ENCODE results near the gene SH3BGR. TPM values are rescaled to one million over a fixed set of nuclear protein-coding genes. Genes with fewer than 3 reads are reported as not detected.
"Not testable (repeated sequence)": the region's sequence is repeated elsewhere in the genome, so short reads cannot be mapped to it uniquely, and the experiment has no call there.

SH3BGR gene
- total and polyA plus RNA-seq, 2 donors: 3.0 to 9.8 TPM

DNA sequence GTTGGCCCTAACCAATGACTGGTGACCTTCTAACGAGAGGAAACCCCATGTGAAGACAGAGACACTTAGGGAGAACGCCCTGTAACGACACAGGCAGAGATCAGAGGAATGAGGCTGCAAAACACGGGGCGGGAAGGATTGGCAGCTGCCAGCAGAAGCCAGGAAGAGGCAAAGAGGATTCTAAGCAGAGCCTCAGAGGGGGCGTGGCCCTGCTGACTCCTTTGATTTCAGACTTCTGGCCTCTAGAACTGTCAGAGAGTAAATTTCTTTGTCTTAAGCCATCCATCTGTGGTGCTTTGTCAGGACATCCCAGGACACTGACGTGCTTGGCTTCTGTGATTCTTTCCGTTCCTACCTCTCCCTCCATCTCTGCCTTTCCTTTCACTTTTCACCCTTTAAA is 79.3 kb downstream of the SH3BGR start:
- Histone ChIP-seq H3K27me3 (ENCODE audit: control insufficient read depth in 2 of 2, insufficient read depth in 1 of 2, low read length in 1 of 2) (peaks cover 0 to 2% of the 10 kb centered on the region in 2 donors), H3K4me1 (ENCODE audit: control insufficient read depth in 2 of 2, insufficient read depth in 2 of 2, low read length in 2 of 2) (no peaks in the 10 kb centered on the region), H3K27ac (ENCODE audit: low read depth in 1 of 2, low read length in 1 of 2) (no peak overlapping the region), H3K9me3 (ENCODE audit: control insufficient read depth in 2 of 2, insufficient read depth in 1 of 2, low read length in 1 of 2) (no peaks in the 10 kb centered on the region), H3K4me3 (ENCODE audit: low read length in 2 of 2) (no peak overlapping the region), H3K36me3 (ENCODE audit: control insufficient read depth in 2 of 2, insufficient read depth in 2 of 2, low read length in 1 of 2) (no peaks in the 10 kb centered on the region)
- 66% methylated on average over 8 of the region's 8 CpGs for WGBS
- DNase-seq (ENCODE audit: low read depth in 6 of 9, low spot score in 9 of 9): peak in 1 of 9 donors; percentile 5

DNA sequence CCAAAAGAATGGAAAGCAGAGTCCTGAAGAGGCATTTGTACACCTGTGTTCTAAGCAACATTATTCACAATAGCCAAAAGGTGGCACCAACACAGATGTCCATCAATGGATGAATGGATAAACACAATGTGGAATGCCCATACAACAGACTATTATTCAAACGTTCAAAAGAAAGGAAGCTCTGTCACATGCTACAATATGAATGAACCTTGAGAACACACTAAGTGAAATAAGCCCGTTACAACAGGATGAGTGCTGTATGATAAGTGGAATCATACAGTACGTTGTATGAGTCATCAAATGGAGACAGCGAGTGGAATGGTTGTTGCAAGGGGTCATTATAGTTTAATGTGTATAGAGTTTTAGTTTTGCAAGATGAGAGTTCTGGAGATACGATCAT is 80.1 kb downstream of the SH3BGR start:
- no peak overlapping the region for H3K27ac ChIP-seq (ENCODE audit: low read depth in 1 of 2, low read length in 1 of 2)
- no peaks in the 10 kb centered on the region for H3K36me3 ChIP-seq (ENCODE audit: control insufficient read depth in 2 of 2, insufficient read depth in 2 of 2, low read length in 1 of 2)
- no peak overlapping the region for H3K4me3 ChIP-seq (ENCODE audit: low read length in 2 of 2)
- 64% methylated on average over 5 of the region's 5 CpGs for WGBS
- no peaks in the 10 kb centered on the region for H3K9me3 ChIP-seq (ENCODE audit: control insufficient read depth in 2 of 2, insufficient read depth in 1 of 2, low read length in 1 of 2)
- DNase-seq (ENCODE audit: low read depth in 6 of 9, low spot score in 9 of 9): no peak
- peaks cover 0 to 2% of the 10 kb centered on the region in 2 donors for H3K27me3 ChIP-seq (ENCODE audit: control insufficient read depth in 2 of 2, insufficient read depth in 1 of 2, low read length in 1 of 2)
- no peaks in the 10 kb centered on the region for H3K4me1 ChIP-seq (ENCODE audit: control insufficient read depth in 2 of 2, insufficient read depth in 2 of 2, low read length in 2 of 2)

DNA sequence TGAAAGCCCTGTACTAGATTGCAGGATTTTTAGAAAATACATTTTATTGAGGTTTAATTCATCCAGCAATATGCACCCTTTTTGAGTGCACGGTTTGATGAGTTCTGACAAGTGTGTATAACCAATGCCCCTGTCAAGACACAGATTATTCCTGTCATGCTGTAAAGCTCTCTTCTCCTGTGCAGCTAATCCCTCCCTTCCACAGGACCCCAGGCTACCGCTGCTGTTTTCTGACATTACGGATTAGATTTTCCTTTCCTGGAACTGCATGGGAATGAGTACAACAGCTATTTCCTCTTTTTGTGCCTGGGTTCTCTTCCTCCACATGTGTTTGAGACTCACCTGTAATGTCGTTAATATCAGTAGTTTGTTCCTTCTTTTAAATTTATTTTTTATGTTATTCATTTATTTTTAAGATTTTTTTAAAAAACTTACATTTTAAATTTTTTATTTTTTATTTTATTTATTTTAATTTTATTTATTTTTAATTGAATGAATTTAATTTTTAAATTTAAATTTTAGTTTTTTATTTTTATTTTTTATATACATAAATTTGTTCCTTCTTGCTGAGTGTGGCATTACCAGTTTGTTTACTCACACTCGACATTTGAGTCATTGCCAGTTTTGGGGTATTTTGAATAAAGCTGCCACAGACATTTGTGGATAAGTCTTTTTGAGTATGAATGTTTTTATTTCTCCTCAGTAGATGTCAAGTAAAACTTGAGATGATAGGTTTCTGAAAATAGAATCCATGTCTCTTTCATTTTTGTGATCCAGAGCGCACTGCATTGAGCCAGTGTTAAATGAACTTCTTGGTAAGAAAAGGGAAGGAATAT is 82.0 kb downstream of the SH3BGR start:
- Histone ChIP-seq H3K4me1 (ENCODE audit: control insufficient read depth in 2 of 2, insufficient read depth in 2 of 2, low read length in 2 of 2) (no peaks in the 10 kb centered on the region), H3K36me3 (ENCODE audit: control insufficient read depth in 2 of 2, insufficient read depth in 2 of 2, low read length in 1 of 2) (no peaks in the 10 kb centered on the region), H3K9me3 (ENCODE audit: control insufficient read depth in 2 of 2, insufficient read depth in 1 of 2, low read length in 1 of 2) (no peaks in the 10 kb centered on the region), H3K27ac (ENCODE audit: low read depth in 1 of 2, low read length in 1 of 2) (no peak overlapping the region), H3K4me3 (ENCODE audit: low read length in 2 of 2) (no peak overlapping the region), H3K27me3 (ENCODE audit: control insufficient read depth in 2 of 2, insufficient read depth in 1 of 2, low read length in 1 of 2) (no peaks in the 10 kb centered on the region)
- 58% methylated on average over 6 of the region's 6 CpGs for WGBS
- DNase-seq (ENCODE audit: low read depth in 6 of 9, low spot score in 9 of 9): no peak

DNA sequence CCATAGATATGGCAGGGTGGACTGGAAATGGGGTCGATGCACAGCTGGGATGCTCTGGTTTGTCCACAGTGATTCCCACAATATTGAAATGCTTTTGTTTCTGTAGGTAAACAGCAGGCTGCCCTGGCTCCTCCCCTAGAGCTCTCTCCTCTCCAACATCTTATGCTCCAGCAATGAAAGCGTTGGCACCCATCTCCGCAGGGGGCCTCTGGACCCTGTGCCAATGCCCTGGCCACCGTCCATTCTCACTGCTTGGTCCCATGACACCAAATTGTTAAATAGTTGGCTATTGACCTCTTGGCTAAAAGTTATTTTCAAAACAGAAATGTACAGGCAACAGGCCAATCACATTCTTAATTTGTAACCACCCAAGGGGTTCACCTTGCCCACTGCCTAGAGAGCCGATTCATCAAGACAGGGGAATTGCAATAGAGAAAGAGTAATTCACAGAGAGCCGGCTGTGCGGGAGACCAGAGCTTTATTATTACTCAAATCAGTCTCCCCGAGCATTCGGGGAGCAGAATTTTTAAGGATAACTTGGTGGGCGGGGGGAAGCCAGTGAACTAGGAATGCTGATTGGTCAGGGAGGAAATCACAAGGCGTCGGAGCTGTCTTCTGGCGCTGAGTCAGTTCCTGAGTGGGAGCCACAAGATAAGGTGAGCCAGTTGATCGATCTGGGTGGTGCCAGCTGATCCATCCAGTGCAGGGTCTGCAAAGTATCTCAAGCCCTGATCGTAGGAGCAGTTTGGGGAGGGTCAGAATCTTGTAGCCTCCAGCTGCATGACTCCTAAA is 84.1 kb downstream of the SH3BGR start:
- Histone ChIP-seq H3K9me3 (ENCODE audit: control insufficient read depth in 2 of 2, insufficient read depth in 1 of 2, low read length in 1 of 2) (no peaks in the 10 kb centered on the region), H3K27me3 (ENCODE audit: control insufficient read depth in 2 of 2, insufficient read depth in 1 of 2, low read length in 1 of 2) (no peaks in the 10 kb centered on the region), H3K27ac (ENCODE audit: low read depth in 1 of 2, low read length in 1 of 2) (no peak overlapping the region), H3K4me3 (ENCODE audit: low read length in 2 of 2) (no peak overlapping the region), H3K36me3 (ENCODE audit: control insufficient read depth in 2 of 2, insufficient read depth in 2 of 2, low read length in 1 of 2) (no peaks in the 10 kb centered on the region), H3K4me1 (ENCODE audit: control insufficient read depth in 2 of 2, insufficient read depth in 2 of 2, low read length in 2 of 2) (no peaks in the 10 kb centered on the region)
- WGBS: 92% methylated on average over 15 of the region's 15 CpGs
- no peak for DNase-seq (ENCODE audit: low read depth in 6 of 9, low spot score in 9 of 9)

DNA sequence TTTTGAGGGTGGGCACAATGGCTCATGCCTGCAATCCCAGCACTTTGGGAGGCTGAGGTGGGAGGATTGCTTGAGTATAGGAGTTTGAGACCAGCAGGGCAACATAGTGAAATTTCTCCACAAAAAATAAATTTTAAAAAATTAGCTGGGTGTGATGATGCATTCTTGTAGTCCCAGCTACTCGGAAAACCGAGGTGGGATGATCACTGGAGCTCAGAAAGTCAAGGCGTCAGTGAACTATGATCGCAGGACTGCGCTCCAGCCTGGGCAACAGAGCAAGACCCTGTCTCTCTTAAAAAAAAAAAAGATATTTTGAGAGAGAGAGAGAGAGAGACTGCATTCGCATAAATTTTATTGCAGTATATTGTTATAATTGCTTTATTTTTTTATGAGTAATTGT is 85.1 kb downstream of the SH3BGR start:
- Histone ChIP-seq H3K9me3 (ENCODE audit: control insufficient read depth in 2 of 2, insufficient read depth in 1 of 2, low read length in 1 of 2) (no peaks in the 10 kb centered on the region), H3K4me1 (ENCODE audit: control insufficient read depth in 2 of 2, insufficient read depth in 2 of 2, low read length in 2 of 2) (no peaks in the 10 kb centered on the region), H3K36me3 (ENCODE audit: control insufficient read depth in 2 of 2, insufficient read depth in 2 of 2, low read length in 1 of 2) (no peaks in the 10 kb centered on the region), H3K27me3 (ENCODE audit: control insufficient read depth in 2 of 2, insufficient read depth in 1 of 2, low read length in 1 of 2) (no peaks in the 10 kb centered on the region), H3K27ac (ENCODE audit: low read depth in 1 of 2, low read length in 1 of 2) (no peak overlapping the region), H3K4me3 (ENCODE audit: low read length in 2 of 2) (no peak overlapping the region)
- WGBS: 99% methylated on average over 6 of the region's 6 CpGs
- no peak for DNase-seq (ENCODE audit: low read depth in 6 of 9, low spot score in 9 of 9)

DNA sequence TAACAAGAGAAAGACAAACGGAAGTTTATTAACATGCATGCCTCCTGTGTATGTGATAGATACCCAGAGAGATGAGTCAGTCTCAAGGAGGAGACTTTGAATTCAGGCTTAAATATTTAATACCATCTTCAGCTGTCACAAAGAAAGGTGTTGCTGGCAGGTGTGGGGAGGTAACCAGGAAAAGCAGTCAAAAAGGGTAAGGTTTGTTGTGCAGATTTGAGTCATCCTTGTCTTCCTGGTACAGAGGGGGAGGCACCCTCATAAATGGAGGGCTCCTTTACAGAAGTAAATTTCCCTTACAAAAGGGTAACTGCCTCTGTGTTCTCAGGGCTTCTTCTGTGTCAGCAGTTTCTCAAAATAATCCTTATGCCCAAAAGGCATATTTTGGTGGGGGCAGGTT is 85.8 kb downstream of the SH3BGR start:
- no peak overlapping the region for H3K27ac ChIP-seq (ENCODE audit: low read depth in 1 of 2, low read length in 1 of 2)
- no peaks in the 10 kb centered on the region for H3K36me3 ChIP-seq (ENCODE audit: control insufficient read depth in 2 of 2, insufficient read depth in 2 of 2, low read length in 1 of 2)
- no peaks in the 10 kb centered on the region for H3K27me3 ChIP-seq (ENCODE audit: control insufficient read depth in 2 of 2, insufficient read depth in 1 of 2, low read length in 1 of 2)
- no peaks in the 10 kb centered on the region for H3K9me3 ChIP-seq (ENCODE audit: control insufficient read depth in 2 of 2, insufficient read depth in 1 of 2, low read length in 1 of 2)
- 15% methylated on average over 1 of the region's 1 CpG for WGBS
- DNase-seq (ENCODE audit: low read depth in 6 of 9, low spot score in 9 of 9): no peak
- H3K4me1 ChIP-seq (ENCODE audit: control insufficient read depth in 2 of 2, insufficient read depth in 2 of 2, low read length in 2 of 2): no peaks in the 10 kb centered on the region
- H3K4me3 ChIP-seq (ENCODE audit: low read length in 2 of 2): no peak overlapping the region

DNA sequence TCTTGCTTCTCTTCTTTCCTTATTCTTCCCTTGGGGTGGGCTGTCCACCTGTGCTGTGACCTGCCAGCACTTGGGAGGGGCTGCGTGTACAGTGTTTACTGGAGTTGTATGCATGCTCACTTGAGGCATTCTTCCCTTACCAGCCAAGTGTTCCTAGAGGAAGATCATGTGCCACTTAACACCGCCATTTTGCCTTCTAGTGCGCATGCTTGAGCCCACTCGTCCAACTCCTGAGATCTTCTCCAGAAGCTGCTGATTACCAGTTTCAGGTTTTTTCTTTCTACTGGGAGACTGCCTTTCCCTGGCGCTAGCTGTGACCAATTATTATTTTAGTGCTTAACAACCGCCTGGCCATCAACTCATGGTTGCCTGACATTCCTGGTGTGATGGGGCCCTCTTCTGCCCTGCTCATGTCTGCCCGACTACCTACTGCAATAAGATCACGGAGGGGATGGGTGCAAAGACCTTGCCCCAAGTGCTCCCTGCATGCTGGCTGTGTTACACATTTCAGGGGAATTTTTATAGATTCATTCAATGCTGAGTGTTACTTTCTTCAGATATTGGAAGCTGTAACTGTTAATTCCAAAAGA is 86.8 kb downstream of the SH3BGR start:
- Histone ChIP-seq H3K36me3 (ENCODE audit: control insufficient read depth in 2 of 2, insufficient read depth in 2 of 2, low read length in 1 of 2) (no peaks in the 10 kb centered on the region), H3K9me3 (ENCODE audit: control insufficient read depth in 2 of 2, insufficient read depth in 1 of 2, low read length in 1 of 2) (no peaks in the 10 kb centered on the region), H3K27me3 (ENCODE audit: control insufficient read depth in 2 of 2, insufficient read depth in 1 of 2, low read length in 1 of 2) (no peaks in the 10 kb centered on the region), H3K4me3 (ENCODE audit: low read length in 2 of 2) (no peak overlapping the region), H3K27ac (ENCODE audit: low read depth in 1 of 2, low read length in 1 of 2) (no peak overlapping the region), H3K4me1 (ENCODE audit: control insufficient read depth in 2 of 2, insufficient read depth in 2 of 2, low read length in 2 of 2) (no peaks in the 10 kb centered on the region)
- 95% methylated on average over 8 of the region's 8 CpGs for WGBS
- DNase-seq (ENCODE audit: low read depth in 6 of 9, low spot score in 9 of 9): no peak

DNA sequence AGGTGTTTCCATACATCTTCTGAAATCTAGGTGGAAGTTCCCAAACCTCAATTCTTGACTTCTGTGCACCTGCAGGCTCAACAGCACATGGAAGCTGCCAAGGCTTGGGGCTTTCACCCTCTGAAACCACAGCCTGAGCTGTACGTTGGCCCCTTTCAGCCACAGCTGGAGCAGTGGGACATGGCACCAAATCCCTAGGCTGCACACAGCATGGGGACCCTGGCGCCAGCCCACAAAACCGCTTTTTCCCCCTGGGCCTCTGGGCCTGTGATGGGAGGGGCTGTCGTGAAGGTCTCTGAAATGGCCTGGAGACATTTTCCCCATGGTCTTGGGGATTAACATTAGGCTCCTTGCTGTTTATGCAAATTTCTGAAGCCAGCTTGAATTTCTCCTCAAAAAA is 88.6 kb downstream of the SH3BGR start:
- H3K27ac ChIP-seq (ENCODE audit: low read depth in 1 of 2, low read length in 1 of 2); H3K4me3 ChIP-seq (ENCODE audit: low read length in 2 of 2); H3K4me1 ChIP-seq (ENCODE audit: control insufficient read depth in 2 of 2, insufficient read depth in 2 of 2, low read length in 2 of 2); DNase-seq (ENCODE audit: low read depth in 6 of 9, low spot score in 9 of 9); H3K9me3 ChIP-seq (ENCODE audit: control insufficient read depth in 2 of 2, insufficient read depth in 1 of 2, low read length in 1 of 2); H3K36me3 ChIP-seq (ENCODE audit: control insufficient read depth in 2 of 2, insufficient read depth in 2 of 2, low read length in 1 of 2); H3K27me3 ChIP-seq (ENCODE audit: control insufficient read depth in 2 of 2, insufficient read depth in 1 of 2, low read length in 1 of 2): not testable (repeated sequence)
- WGBS: 88% methylated on average over 4 of the region's 4 CpGs

DNA sequence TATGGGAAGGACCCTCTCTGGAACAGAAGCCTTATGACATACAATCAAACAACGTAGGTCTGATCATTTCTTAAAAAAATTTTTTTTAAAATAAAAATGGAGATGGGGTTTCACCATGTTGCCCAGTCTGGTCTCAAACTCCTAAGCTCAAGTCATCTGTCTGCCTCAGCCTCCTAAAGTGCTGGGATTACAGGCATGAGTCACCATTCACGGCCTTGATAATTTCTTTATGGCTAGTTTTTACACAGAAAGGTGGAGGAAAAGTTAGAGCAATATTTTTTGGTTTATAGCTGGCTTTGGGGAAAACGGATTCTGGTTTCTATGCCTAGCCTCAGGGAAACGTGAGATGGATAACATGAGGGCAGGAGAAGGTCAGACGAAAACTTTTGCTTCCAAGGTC is 91.0 kb downstream of the SH3BGR start:
- Histone ChIP-seq H3K4me1 (ENCODE audit: control insufficient read depth in 2 of 2, insufficient read depth in 2 of 2, low read length in 2 of 2) (no peaks in the 10 kb centered on the region), H3K36me3 (ENCODE audit: control insufficient read depth in 2 of 2, insufficient read depth in 2 of 2, low read length in 1 of 2) (no peaks in the 10 kb centered on the region), H3K4me3 (ENCODE audit: low read length in 2 of 2) (no peak overlapping the region), H3K9me3 (ENCODE audit: control insufficient read depth in 2 of 2, insufficient read depth in 1 of 2, low read length in 1 of 2) (no peaks in the 10 kb centered on the region), H3K27ac (ENCODE audit: low read depth in 1 of 2, low read length in 1 of 2) (no peak overlapping the region), H3K27me3 (ENCODE audit: control insufficient read depth in 2 of 2, insufficient read depth in 1 of 2, low read length in 1 of 2) (no peaks in the 10 kb centered on the region)
- DNase-seq (ENCODE audit: low read depth in 6 of 9, low spot score in 9 of 9): no peak
- 90% methylated on average over 5 of the region's 5 CpGs for WGBS
